COLO668 (cell line): ENCODE measurements around the gene AGAP5.

ENCODE experiments used
- DNase-seq: peaks from one replicate; lab custom pipeline; 2025; ENCODE audit not compliant: unreplicated experiment; lab: John Stamatoyannopoulos, UW

AGAP5 gene

DNA sequence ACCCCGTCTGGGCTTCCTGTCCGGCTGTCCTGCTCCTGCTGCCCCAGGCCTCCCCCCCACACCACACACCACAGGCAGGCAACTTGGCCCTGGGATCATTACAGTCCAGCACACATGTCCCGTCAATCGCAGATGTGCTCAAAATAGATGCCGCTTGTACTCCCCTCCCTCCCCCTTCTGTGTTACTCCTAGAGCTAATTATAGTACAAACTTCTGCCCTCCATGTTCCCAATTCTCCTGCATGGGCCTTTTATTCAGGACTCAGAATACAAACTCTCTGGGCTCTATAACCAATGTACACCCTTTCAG is 42.0 kb downstream of the AGAP5 start, which contains the start of gene SYNPO2L:
SYNPO2L (minus strand) TSS at position 40 of the 309 bp plus-strand sequence. CDS start 107 bp downstream, outside the sequence.
- DNase-seq = no peak

DNA sequence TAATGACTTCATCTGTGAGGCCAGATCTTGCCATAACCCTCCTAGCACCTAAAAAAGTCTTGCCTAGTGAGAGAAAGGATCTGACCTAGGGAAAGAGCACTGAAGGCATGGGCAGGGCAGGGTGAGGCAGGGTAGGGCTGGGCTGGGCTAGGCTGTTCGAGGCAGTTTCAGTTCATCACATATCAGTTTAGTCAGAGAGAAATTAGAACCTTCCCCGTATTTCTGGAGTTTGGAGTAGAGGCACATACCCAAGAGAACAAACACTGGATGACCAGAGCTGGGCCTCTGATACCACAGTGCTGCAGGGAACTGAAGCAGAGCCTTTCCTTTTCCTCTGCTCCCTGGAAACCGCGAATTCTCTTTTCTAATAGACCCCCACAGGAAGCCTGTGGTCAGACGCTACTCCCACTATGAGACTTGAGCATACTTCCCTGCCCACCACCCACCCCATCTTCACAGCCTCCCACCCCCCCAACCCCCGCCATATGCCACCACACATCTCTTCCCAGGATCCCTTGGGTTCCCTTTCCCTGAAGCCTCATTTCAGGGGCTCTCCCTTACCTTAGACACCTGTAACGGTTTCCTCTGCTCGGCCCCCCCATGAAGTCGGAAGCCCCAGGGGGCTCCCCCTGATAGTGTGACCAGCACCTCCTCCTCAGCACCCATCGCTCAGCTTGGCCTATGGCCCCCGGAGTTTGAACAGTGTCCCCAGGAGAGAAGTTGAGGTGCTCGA is 42.5 kb downstream of the AGAP5 start:
- no peak for DNase-seq

DNA sequence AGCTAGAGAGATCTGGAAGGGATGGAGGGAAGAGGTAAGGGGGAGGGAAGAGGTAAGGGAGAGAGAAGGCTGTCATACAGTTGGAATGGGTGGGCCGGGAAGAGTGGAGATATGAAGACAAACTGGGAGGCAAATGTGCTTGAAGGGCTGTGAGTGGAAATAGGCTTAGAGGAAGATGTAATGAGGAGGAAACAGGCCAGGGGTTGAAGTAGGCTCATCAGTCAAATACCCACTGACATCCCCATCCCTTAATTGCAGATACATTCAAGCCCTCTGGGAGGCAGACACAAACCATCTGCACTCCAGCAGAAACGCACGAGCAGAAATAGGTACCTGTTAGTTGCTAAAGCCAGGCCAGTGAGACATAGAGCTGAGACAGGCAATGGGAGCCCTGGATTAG is 44.2 kb downstream of the AGAP5 start:
- no peak for DNase-seq

DNA sequence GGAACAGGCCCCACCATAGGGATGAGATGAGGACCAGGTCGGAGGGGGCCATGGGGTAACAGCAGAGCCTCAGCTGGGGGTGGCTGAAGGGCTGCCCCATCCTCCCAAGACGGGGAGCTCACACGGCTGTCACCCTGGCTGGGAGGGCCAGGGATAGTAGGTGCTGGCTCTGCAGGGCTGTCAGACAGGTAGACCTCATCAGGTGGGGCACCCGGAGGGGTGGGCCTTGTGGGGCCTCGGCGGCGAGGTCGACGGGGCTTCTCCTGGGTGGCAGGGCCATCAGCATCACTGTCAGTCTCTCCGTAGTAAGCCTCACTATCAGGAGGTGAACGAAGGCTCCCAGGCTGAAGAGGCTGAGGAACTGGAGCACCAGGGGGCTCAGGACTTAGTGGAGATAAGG is 44.7 kb downstream of the AGAP5 start:
- DNase-seq = no peak

DNA sequence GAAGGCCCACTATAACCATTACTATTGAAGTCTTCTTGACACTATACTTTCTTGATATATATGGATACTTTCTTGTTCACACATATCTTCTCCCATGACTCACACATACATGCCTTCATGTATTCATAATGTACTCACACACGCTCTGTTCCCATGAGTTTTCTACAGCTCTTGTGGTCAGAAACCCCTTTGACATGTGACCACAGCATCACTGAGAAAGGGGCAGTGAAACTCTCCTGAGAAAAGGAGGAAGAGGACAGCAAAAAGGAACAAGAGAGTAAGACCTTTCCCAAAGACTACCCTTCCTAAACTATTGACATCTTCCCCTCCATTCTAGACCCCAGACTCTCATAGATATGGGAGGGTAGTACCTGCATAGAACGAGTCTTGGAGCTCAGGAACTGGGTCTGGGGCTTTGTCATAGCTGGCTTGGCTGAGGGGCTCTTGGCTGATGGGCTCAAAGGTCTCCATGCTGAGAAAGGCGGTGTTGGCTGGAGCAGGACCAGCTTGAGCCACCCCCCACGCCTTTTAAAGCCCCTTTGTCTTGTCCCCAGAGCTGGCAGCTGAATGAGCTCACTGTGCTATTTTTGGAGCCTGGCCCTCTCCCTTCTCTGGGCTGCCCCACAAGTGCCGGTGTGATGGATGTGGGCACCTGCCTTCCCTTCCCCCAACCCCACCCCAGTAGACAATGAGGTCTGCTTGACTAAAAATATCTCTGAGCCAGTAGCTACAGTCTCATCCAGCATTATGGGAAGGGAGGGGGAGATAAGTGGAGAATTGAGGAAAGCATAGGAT is 47.2 kb downstream of the AGAP5 start:
- DNase-seq = peak; percentile 24

DNA sequence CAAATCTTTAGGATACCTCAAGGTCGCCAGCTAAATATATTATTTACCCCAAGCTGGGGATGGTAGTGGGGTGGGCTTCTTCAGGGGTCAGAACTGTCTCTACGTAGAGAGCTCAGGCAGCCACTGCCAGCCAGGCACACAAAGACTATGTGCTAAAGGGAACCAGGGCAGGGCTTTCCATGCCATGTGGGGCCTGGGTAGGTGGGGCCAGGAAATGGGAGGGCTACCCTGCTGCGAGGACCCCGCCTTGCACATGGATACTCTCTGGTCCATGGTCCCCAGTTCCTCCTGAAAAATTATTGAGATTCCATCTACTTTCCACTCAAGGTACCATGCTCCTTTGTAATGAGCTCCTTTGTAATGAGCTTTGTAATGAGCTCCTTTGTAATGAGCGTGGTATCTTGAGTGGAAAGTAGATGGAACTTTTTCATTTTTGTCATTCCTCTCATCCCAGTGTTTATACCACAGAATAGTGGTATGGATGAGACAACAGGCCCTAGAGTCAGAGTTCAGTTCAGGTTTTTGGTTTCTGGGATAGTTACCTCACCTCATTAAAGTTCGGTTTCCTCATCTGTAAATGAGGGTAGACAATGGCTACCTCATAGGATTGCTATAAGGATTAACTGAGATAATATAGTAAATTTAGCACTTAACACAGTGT is 47.9 kb downstream of the AGAP5 start:
- DNase-seq = no peak

DNA sequence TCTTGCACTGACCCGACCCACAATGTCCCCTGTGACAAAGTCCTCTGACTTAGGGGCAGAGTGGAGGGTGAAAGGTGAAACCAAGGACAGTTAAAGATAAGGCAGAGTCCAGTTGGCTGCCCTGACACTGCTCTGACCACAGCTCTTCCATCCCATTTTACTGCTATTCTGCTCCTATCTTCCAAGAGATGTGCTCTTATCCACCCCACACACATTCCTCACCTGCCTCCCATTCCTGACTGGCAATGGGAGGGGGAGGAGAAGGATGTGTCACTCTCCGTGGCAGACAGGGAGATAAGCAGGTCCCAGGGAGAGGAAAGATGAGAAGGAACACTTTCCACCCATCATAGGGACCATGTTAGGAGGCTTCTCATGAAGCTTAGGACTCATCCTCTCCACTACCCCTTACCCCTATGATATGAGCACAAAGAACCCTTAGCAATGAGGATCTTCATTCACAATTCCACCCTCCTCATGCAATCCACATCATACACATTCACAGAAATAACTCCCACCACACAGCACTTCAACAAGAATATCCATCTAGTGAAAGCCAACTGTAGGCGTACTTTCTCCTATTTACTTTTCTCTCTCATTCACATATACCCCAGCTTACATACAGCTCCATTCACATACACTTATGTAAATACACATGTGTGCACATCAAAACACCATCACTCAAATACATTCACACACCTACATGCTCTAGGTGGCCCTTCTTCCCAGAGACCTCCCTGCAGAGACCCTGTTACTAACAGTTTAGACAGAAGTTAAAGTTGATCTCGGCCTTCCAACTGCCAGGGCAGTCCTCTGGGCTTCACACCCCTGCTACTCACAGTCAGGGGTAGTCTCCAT is 48.7 kb downstream of the AGAP5 start:
- no peak for DNase-seq

DNA sequence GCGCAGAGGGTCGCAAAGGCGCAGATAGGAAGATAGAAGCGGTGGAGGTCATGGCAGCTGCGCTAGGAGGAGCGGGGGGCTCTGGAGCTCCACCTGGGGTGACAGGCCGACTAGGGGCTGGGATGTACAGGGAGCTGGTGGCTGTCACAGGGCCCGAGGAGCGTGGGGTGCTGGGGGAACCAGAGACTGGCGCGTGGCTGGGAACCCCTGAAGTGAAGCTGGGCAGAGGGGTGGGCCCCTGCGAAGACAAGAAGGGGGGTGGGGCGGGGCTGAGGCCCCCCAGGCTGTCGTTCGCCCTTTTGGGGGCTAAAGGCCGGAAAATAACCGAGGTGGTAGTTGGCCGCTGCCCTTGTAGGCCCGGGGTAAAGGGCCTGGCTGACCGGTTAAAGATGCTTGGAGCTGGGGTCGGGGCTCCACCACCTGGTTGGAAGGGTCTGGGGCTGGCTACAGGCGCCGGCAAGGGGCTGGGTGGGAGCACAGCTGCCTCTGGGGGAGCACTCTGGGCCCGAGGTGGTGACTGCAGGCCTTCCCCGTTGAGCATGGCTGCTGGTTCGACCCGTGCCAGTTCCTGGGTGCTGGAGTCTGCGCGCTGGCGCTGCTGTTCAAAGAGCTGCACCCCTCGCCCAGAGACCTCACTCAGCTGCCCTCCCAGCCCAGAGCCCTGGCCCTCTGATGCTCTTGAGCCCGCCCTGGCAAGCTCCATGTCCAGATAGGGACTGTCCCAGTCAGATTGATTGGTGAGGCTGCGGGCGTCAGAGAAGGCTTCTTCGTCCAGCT is 49.8 kb downstream of the AGAP5 start:
- no peak for DNase-seq

DNA sequence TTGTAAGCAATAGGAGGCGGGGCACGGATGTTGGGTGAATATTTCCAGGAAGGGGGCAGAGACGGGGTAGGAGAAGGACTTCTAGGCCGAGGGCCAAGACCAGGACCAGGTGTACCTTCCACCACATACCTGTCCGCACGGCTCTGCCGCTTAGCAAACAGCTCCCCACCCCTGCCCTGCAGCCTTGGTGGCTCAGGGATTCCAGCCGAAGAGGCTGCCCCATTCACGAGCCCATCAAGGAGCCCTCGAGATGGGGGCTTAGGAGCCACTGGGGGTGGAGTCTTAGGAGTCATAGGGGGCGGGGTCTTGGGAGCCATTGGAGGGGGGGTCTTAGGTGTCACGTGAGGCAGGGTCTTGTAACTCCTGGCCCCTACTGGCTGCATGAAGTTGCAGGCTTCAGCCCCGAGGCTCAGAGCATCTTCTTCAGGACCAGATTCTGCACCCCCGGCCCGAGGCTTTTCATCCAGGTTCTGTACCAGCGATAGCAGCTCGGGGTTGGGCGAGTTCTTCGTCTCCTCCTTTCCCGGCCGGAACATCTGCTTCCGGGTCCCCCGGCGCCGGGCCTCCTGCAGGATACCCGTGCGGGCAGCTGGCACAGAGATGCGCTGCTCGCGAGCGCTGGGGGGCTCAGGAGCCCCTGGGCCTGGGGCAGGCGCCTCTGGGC is 50.6 kb downstream of the AGAP5 start:
- DNase-seq = peak; percentile 64

DNA sequence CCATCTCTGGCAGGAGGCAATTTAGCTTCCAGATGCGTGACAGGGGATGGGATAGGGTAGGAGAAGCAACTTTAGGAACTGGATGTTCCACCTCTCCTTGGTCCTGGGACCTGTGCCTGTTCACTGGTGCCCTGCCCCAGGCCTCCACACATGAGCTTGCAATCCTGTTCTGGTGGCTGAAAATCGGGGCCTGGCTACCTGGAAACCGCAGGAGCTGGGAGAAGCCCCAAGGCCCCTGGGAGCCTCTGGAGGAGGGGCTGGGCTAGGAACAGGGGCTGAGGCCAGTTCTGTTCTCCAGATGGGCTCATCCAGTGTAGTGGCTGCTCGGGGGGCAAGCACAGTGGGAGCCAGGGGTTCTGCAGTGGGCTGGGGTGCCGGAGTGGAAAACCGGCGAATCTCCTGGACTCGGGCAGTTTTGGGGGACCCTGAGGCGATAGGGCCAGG is 51.3 kb downstream of the AGAP5 start:
- no peak for DNase-seq

DNA sequence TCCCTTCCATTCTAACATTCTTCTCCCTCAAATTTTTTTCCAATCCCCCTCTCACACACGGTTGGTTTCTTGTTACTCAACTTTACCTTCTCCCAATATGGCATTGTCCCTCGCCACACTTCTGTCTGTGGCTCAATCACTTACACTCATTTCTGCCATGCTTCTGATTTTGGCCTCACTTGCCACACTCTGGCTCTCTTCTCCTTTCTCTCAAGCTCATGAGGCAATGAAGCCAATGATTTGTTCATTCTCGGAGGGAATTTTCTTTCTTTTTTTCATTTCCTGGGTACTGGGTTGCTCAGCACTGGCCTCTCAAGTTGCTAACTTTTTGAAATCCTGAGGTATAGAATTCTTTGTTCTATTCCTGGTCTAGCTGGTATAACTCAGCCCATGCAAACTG is 52.7 kb downstream of the AGAP5 start:
- no peak for DNase-seq

DNA sequence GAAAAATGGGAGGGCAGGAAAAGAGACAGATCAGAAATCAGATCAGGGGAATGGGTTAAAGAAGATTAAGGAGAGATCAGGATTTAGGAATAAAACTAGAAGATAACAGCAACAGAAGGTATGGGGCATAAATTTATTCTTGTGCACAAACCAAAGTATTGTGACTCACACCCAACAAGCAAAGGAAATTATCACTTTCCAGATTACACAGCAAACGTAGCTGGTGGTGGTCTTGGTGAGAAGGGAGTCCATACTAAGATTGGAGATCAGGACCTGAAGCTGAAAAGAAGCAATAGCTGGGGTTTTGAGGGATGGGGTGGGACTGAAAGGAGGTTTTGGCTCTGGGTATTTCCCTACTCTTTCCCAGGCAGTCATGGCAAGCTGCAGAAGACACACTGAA is 53.1 kb downstream of the AGAP5 start:
- DNase-seq = no peak

DNA sequence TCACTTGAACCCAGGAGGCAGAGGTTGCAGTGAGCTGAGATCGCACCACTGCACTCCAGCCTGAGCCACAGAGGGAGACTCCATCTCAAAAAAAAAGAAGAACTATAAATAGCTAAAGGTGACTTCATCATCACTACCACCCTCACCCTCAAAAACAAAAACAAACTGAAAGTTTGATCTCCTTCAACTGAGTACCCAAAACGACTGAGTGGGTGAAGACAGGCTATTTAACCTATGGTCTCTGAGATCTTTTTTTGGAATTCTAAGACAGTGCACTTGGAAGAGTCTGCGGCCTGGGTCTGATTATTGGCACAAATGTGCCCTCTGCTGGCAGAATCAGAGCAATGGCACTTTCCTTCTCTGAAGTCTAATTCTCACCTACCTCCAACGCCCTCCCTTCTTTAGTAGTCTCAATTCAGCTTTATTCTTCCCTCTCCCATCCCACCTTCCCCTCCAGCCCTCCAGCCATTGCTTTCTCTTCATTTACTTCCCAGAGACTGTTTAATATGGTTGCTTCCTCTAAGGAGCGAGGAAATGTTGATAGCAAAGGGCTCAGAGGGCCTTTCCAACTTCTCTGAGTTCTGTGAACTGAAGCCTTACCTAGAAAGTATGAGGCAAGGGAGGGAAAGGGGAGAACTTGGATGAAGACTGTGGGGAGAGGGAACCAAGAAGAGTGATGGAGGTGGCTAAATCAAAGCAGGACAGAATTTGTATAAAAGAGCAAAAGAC is 53.7 kb downstream of the AGAP5 start:
- DNase-seq = peak; percentile 25

DNA sequence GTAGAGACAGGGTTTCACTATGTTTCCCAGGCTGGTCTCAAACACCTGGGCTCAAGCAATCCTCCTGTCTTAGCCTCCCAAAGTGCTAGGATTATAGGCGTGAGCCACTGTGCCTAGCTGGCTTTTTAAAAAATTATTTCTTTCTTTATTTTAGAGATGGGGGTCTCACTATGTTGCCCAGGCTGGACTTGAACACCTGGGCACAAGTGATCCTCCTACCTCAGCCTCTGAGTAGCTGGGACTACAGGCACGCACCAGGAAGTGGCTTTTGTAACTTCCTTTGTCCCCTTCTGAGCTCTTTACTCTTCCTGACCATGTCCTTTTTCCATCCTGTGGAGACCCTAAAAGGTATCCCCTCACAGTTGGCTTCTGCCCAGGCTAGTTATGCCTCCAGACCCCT is 54.5 kb downstream of the AGAP5 start:
- DNase-seq = no peak

DNA sequence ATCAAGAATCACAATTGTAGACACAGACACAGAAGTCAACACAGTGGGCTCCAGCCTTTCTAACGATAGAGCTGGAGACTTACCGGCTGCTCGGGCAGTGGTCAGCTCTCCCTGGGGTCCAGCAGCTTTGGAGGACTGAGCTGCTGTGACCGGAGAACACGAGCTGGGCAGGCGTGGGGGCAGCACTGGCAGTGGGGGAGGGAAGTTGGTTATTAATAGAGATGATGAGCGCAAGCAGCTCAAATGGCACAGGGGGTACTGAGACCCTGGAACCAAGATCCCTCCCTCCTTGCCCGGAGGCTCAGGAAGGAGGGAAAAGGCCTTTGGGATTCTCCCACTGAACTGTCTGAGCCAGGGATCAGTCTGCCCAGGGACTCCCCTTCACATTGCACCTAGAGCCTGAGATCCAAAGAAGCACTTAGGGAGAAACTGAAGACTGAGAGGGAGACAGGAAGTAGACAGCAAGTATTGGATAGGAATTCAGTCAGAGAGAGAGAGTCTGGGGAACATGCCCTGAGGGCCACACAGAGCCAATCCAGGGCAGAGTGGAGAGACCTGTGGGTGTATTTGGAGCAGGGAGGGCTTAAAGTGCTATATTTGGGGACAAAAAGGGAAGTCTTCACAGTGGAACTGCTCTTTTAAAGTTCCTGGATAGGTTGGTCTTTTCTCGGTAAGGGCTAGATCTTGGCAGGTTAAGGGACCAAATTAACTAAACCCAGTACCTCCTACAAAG is 56.4 kb downstream of the AGAP5 start, which contains the start of gene MYOZ1:
MYOZ1 (minus strand) TSS at position 147 of the 733 bp plus-strand sequence. CDS start 1,457 bp downstream, outside the sequence.
- DNase-seq = no peak

DNA sequence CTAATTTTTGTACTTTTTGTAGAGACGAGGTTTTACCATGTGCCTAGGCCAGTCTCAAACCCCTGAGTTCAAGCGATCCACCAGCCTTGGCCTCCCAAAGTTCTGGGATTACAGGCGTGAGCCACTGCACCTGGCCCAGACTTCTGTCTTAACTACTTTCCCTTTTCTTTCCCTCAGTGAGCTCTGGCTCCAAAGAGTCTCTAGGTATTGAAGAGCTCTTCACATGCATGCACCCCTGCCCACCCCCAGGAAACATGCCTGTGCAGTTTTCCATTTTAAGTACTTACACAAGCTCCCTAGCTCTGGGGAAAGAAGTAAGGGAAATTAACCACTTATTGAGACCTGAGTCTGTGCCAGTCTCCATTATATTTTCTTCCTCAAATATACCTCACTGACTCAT is 58.6 kb downstream of the AGAP5 start:
- no peak for DNase-seq

DNA sequence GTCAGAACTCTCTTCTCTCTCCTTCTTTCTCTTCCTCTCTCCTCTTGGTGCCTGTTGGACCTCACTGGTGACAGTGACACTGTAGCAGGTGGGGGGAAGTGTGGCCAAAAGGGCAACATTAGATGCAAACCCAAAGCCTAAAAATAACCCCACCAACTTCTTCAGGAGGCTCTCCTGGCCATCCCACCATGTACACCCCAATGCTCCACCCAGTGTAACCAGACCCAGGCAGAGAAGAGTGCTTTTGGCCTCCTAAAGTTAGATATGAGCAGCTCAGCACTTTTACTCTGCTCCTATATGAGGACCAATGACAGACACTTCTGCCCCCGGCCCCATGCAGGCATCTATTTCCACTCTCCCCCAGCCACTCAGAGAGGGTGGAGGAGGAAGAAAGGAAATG is 62.1 kb downstream of the AGAP5 start:
- no peak for DNase-seq

DNA sequence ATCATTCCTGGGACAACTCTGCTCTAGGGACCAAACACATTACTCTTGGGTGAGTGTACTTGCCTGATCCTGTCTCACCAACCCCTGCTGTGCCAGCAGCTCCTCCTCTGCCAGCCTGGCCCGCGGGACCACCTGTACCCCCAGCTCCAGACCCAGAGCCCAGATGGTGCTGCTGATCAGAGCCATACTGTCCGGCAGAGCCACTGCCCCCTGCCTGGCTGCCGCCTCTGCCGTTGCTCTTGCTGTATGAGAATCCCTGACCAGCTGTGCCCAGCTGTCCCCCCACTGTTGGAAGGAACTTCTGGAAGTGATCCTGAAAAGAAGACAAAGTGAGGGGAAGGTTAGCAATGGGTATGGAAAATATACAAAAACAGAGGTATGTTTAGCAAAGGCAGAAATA is 63.5 kb downstream of the AGAP5 start:
- no peak for DNase-seq
